ENCODE data around the gene EGFR. TPM values are rescaled to one million over a fixed set of nuclear protein-coding genes. Genes with fewer than 3 reads are reported as not detected.

The EGFR gene
- total RNA-seq, 1 experiment from 2014 or later = 448 TPM

GRCh38 chr7:55177589-55178261, 158.9 kb downstream of the EGFR start:
- ChIA-PET CTCF (interaction anchor here (0.5 to 1.7 kb wide), 5 partner anchors 77 to 1099 kb away, joined by 3 to 7 read pairs (median 5); no protein-coding TSS in a partner anchor), POLR2A (interaction anchor here (0.8 to 1.9 kb wide), 3 partner anchors 8 to 138 kb away, joined by 3 to 4 read pairs (median 3); no protein-coding TSS in a partner anchor)
- Mint-ChIP-seq H3K4me1 (ENCODE audit: insufficient read depth, unreplicated experiment) (no peaks in the 10 kb centered on the region), H3K9me3 (ENCODE audit: unreplicated experiment) (no peaks in the 10 kb centered on the region), H3K36me3 (ENCODE audit: insufficient read depth, unreplicated experiment) (peaks cover 96% of the 10 kb centered on the region), H3K27ac (ENCODE audit: low read depth, unreplicated experiment) (no peak overlapping the region), H3K4me3 (ENCODE audit: unreplicated experiment) (no peak overlapping the region), H3K27me3 (ENCODE audit: insufficient read depth, unreplicated experiment) (no peaks in the 10 kb centered on the region)
- no TSS peak for BruUV-seq (replicated peaks)
- TF ChIP-seq CTCF (IDR thresholded peaks at IDR 0.05; ENCODE audit: unreplicated experiment) = no peak
- DNase-seq (ENCODE audit: unreplicated experiment) = no peak
- intact Hi-C loops (cut with micrococcal nuclease) = no loop called here

- no TSS peak for BruUV-seq (replicated peaks)
- no peak overlapping the region for H3K4me3 Mint-ChIP-seq (ENCODE audit: unreplicated experiment)
- H3K36me3 Mint-ChIP-seq (ENCODE audit: insufficient read depth, unreplicated experiment) = peaks cover 93% of the 10 kb centered on the region
- no peaks in the 10 kb centered on the region for H3K9me3 Mint-ChIP-seq (ENCODE audit: unreplicated experiment)
- H3K27ac Mint-ChIP-seq (ENCODE audit: low read depth, unreplicated experiment) = no peak overlapping the region
- ChIA-PET CTCF (interaction anchor here (0.7 kb wide), 1 partner anchor 295 kb away, joined by 3 read pairs; no protein-coding TSS in a partner anchor), POLR2A (interaction anchor here (0.8 to 1.9 kb wide), 3 partner anchors 8 to 138 kb away, joined by 3 to 4 read pairs (median 3); no protein-coding TSS in a partner anchor)
- no peak for DNase-seq (ENCODE audit: unreplicated experiment)
- H3K27me3 Mint-ChIP-seq (ENCODE audit: insufficient read depth, unreplicated experiment) = no peaks in the 10 kb centered on the region
- TF ChIP-seq CTCF (IDR thresholded peaks at IDR 0.05; ENCODE audit: unreplicated experiment) = no peak
- H3K4me1 Mint-ChIP-seq (ENCODE audit: insufficient read depth, unreplicated experiment) = no peaks in the 10 kb centered on the region
- intact Hi-C loops (cut with micrococcal nuclease) = no loop called here
Observed at GRCh38 chr7:55178292-55178862, 159.6 kb downstream of the EGFR start.

- H3K27ac Mint-ChIP-seq (ENCODE audit: low read depth, unreplicated experiment) = no peak overlapping the region
- no peak overlapping the region for H3K4me3 Mint-ChIP-seq (ENCODE audit: unreplicated experiment)
- intact Hi-C loops (cut with micrococcal nuclease) = no loop called here
Observed at GRCh38 chr7:55178863-55179773, 160.3 kb downstream of the EGFR start.

More at GRCh38 chr7:55178863-55179773, 160.3 kb downstream of the EGFR start:
- no peak for TF ChIP-seq CTCF (IDR thresholded peaks at IDR 0.05; ENCODE audit: unreplicated experiment)
- Mint-ChIP-seq H3K36me3 (ENCODE audit: insufficient read depth, unreplicated experiment) (peaks cover 93% of the 10 kb centered on the region), H3K27me3 (ENCODE audit: insufficient read depth, unreplicated experiment) (no peaks in the 10 kb centered on the region), H3K9me3 (ENCODE audit: unreplicated experiment) (no peaks in the 10 kb centered on the region), H3K4me1 (ENCODE audit: insufficient read depth, unreplicated experiment) (peaks cover 2% of the 10 kb centered on the region)
- ChIA-PET POLR2A (interaction anchor here (0.8 kb wide), 1 partner anchor 139 kb away, joined by 3 read pairs; no protein-coding TSS in a partner anchor), CTCF (no interaction called here)
- no TSS peak for BruUV-seq (replicated peaks)
- DNase-seq (ENCODE audit: unreplicated experiment) = no peak
